Endothelial cell of umbilical vein (primary cell): ENCODE results near the gene VPS13A. TPM values are rescaled to one million over a fixed set of nuclear protein-coding genes. Genes with fewer than 3 reads are reported as not detected.
A peak's percentile ranks its signal among the peaks of the same experiment; 100 is the strongest.

Experiments
- Bru-seq: library from RNA; stranded (reverse); fragments of 400-500 nt; gene quantifications from one replicate; lab custom pipeline; 2021; lab: Mats Ljungman, UMichigan
- BruChase-seq, 2 experiments: library from RNA; stranded (reverse); fragments of 400-500 nt; gene quantifications; one replicate each; lab custom pipeline; 2021; lab: Mats Ljungman, UMichigan
- BruUV-seq: library from RNA; stranded (reverse); fragments of 400-500 nt; replicated peaks from 2 replicates; lab custom pipeline; 2021; lab: Mats Ljungman, UMichigan
- CTCF ChIA-PET: fragments of 300-600, 350-600 bp; sonication (Branson Sonifier 250); formaldehyde crosslinking; loops from one replicate; lab custom pipeline; 2021; ENCODE audit warnings: antibody characterized with exemption, inconsistent platforms; lab: Charles Lee
- POLR2A ChIA-PET: fragments of 300-600, 350-600 bp; sonication (Branson Sonifier 250); formaldehyde crosslinking; loops from one replicate; lab custom pipeline; 2021; ENCODE audit warnings: antibody characterized with exemption, inconsistent platforms; lab: Charles Lee
- DNase-seq: peaks from one replicate; pipeline ENCODE4 v3.0.0-alpha.2; 2011; ENCODE audit warnings: low read depth, low spot score
- FAIRE-seq: peaks from 2 replicates; lab custom pipeline; 2011; peaks lifted over from hg19 to GRCh38; lab: Jason Lieb, UNC
- H2AFZ ChIP-seq: 2 replicates; pipeline ENCODE4 v1.6.0; 2012; ENCODE audit warnings: low read depth, low read length, control low read depth, inconsistent platforms
- H3K27ac ChIP-seq: 2 replicates; pipeline ENCODE4 v1.5.1; 2011; ENCODE audit warnings: low read depth, mild to moderate bottlenecking, control low read depth, low read length, moderate library complexity; ENCODE audit not compliant: insufficient read depth
- H3K27me3 ChIP-seq, 2 experiments: 2 replicates each; pipeline versions ENCODE4 v1.6.0 to v1.6.1; 2011; ENCODE audit warnings: low read length in 2 of 2, mixed read lengths in 1 of 2; ENCODE audit not compliant: control insufficient read depth in 2 of 2, insufficient read depth in 2 of 2
- H3K36me3 ChIP-seq, 2 experiments: 2 replicates in 1 of 2; 3 replicates in 1 of 2; pipeline ENCODE4 v1.5.1; 2011; ENCODE audit warnings: low read length in 2 of 2, mild to moderate bottlenecking in 1 of 2, moderate library complexity in 1 of 2; ENCODE audit not compliant: control insufficient read depth in 2 of 2, insufficient read depth in 2 of 2; ENCODE audit errors: extremely low read depth in 1 of 2
- H3K4me1 ChIP-seq: 3 replicates; pipeline ENCODE4 v1.5.1; 2011; ENCODE audit warnings: mild to moderate bottlenecking, low read length; ENCODE audit not compliant: control insufficient read depth, insufficient read depth; ENCODE audit errors: extremely low read depth
- H3K4me2 ChIP-seq: 2 replicates; pipeline ENCODE4 v1.6.1; 2011; ENCODE audit warnings: low read length, control low read depth, mixed read lengths; ENCODE audit not compliant: insufficient read depth
- H3K4me3 ChIP-seq, 3 experiments: fragments of 200-600 bp in 1 of 3; sonication (generic), shearing (Covaris generic) in 1 of 3; replicated peaks in 1 of 3; 2 replicates each; pipeline ENCODE4 v1.5.1; 2011 to 2016; ENCODE audit warnings: control low read depth in 3 of 3, low read length in 3 of 3, mild to moderate bottlenecking in 2 of 3, inconsistent platforms in 1 of 3, low read depth in 1 of 3, moderate library complexity in 1 of 3; ENCODE audit not compliant: insufficient read depth in 1 of 3
- H3K79me2 ChIP-seq: 2 replicates; pipeline ENCODE4 v1.6.0; 2012; ENCODE audit warnings: low read length, inconsistent platforms; ENCODE audit not compliant: control insufficient read depth, insufficient read depth
- H3K9ac ChIP-seq: replicated peaks from 2 replicates; pipeline ENCODE3; 2011; ENCODE audit warnings: low read length, control low read depth; ENCODE audit not compliant: insufficient read depth; ENCODE audit errors: extremely low read depth
- H3K9me1 ChIP-seq: replicated peaks from 3 replicates; pipeline ENCODE4 v1.6.0; 2011; ENCODE audit warnings: mild to moderate bottlenecking, low read length; ENCODE audit not compliant: control insufficient read depth, insufficient read depth; ENCODE audit errors: extremely low read depth
- H3K9me3 ChIP-seq: replicated peaks from 2 replicates; pipeline ENCODE4 v1.5.1; 2012; ENCODE audit warnings: low read length, inconsistent platforms; ENCODE audit not compliant: control insufficient read depth, insufficient read depth
- H4K20me1 ChIP-seq: replicated peaks from 2 replicates; pipeline ENCODE3; 2011; ENCODE audit warnings: mild to moderate bottlenecking, low read length; ENCODE audit not compliant: control insufficient read depth, insufficient read depth; ENCODE audit errors: extremely low read depth
- CTCF ChIP-seq, 2 donors: IDR thresholded peaks; 1 replicate in 1 of 2; 2 replicates in 1 of 2; pipeline ENCODE4 v1.5.1; 2011; ENCODE audit warnings: low read length in 2 of 2, mild to moderate bottlenecking in 2 of 2, moderate library complexity in 2 of 2, control low read depth in 1 of 2, inconsistent platforms in 1 of 2, low read depth in 1 of 2; ENCODE audit not compliant: insufficient read depth in 1 of 2; ENCODE audit errors: extremely low read depth in 1 of 2
- FOS ChIP-seq: IDR thresholded peaks from 2 replicates; pipeline ENCODE4 v1.6.1; 2011; ENCODE audit warnings: mild to moderate bottlenecking, low read length, moderate library complexity, borderline replicate concordance; ENCODE audit not compliant: insufficient read depth
- POLR2A ChIP-seq: IDR thresholded peaks from 2 replicates; pipeline ENCODE4 v1.6.1; 2012; ENCODE audit warnings: low read depth, mild to moderate bottlenecking, control low read depth, low read length
- POLR2AphosphoS5 ChIP-seq: IDR thresholded peaks from 2 replicates; pipeline ENCODE4 v1.6.1; 2012; ENCODE audit warnings: low read depth, mild to moderate bottlenecking, control low read depth, low read length, moderate library complexity; ENCODE audit not compliant: insufficient read depth
- dilution Hi-C: fragments of 300-500 bp; cut with MboI; formaldehyde crosslinking; loops from one replicate; pipeline ENCODE4 v1.15.0; 2019; ENCODE audit warnings: low sequenced_read_pairs; ENCODE audit not compliant: extremely low pct_ligation_motif_present
- intact Hi-C: fragments of 100-400 bp; cut with micrococcal nuclease; formaldehyde crosslinking; loops from one replicate; pipeline ENCODE4 v1.10.0; 2022
- long read RNA-seq: library from polyadenylated mRNA; stranded (forward); transcript quantifications from one replicate; pipeline ENCODE4 v2.0.0, GENCODE V29; 2021
- polyA minus RNA-seq, 3 experiments: library from RNA; depleted of rRNA, polyadenylated mRNA; stranded (reverse); fragments of >200 nt; gene quantifications; 1 replicate in 1 of 3; 2 replicates in 2 of 3; pipeline ENCODE4 v1.2.3, GENCODE V29; 2011
- polyA plus RNA-seq, 4 experiments: library from polyadenylated mRNA; depleted of rRNA in 3 of 4; stranded (reverse) in 3 of 4; unstranded in 1 of 4; fragments of >200 nt; gene quantifications; 2 replicates each; pipeline versions ENCODE4 v1.2.1 to v1.2.3, GENCODE V29; 2011 to 2012; ENCODE audit warnings: missing spikeins in 1 of 4
- total RNA-seq: library from RNA; stranded (reverse); gene quantifications from 2 replicates; pipeline ENCODE4 v1.2.3, GENCODE V29; 2021

VPS13A gene
- 29.8 and 33.3 TPM in 2 replicates for total RNA-seq
- 3.5 and 4.7 TPM in 2 replicates for polyA plus RNA-seq
- polyA plus RNA-seq (2011; cell fraction: cytosol; rRNA removed), result 2.9 and 4.2 TPM in 2 replicates
- polyA plus RNA-seq (2011; cell fraction: nucleus; rRNA removed), result 37.2 and 51.2 TPM in 2 replicates
- 18.6 and 19.4 TPM in 2 replicates for polyA plus RNA-seq (2012)
- 30.1 and 31.4 TPM in 2 replicates for polyA minus RNA-seq
- 19.7 TPM for polyA minus RNA-seq (2011; cell fraction: cytosol; rRNA and poly(A)+ RNA removed)
- polyA minus RNA-seq (2011; cell fraction: nucleus; rRNA and poly(A)+ RNA removed), result 138 and 181 TPM in 2 replicates
- percentile 82 among the genes with signal in this experiment for Bru-seq, nascent RNA
- percentile 76 among the genes with signal in this experiment for BruChase-seq, experiment 1, labeled RNA remaining after a 6-hour chase
- BruChase-seq, experiment 2, labeled RNA remaining after a 2-hour chase, result percentile 81 among the genes with signal in this experiment
- long read RNA-seq, partial matches to known transcripts, result 0 of 3 reads
- long read RNA-seq, other reads (novel, unspliced or antisense), result 3 of 3 reads

GRCh38 chr9:77177143-77177893, at the start of gene VPS13A:
Gene VPS13A, plus strand, starts transcription at chr9:77177534. Its CDS starts 171 bp downstream, at chr9:77177705.
- Histone ChIP-seq H3K27ac (peak within 1 kb of the TSS; percentile 44), H3K27me3 (peaks cover 3% of the 10 kb centered on the region in 2 experiments), H3K79me2 (peaks cover 39% of the 10 kb centered on the region), H3K9me1 (no peaks in the 10 kb centered on the region), H3K36me3 (no peaks in the 10 kb centered on the region), H3K9me3 (no peaks in the 10 kb centered on the region), H3K4me3 (peak within 1 kb of the TSS; percentile 86 to 91 (median 87)), H4K20me1 (no peaks in the 10 kb centered on the region), H3K4me2 (peak within 1 kb of the TSS; percentile 94), H3K4me1 (peaks cover 12% of the 10 kb centered on the region), H2AFZ (peak within 1 kb of the TSS; percentile 97), H3K9ac (peak within 1 kb of the TSS; percentile 82)
- BruUV-seq, result no TSS peak
- intact Hi-C loops, result loop anchor here (5.0 to 10.0 kb wide), 4 partner anchors 115 to 857 kb away; partner anchors contain the start of gene GNAQ
- FAIRE-seq (peak; percentile 78), DNase-seq (peak; percentile 91)
- TF ChIP-seq POLR2A (peak; percentile 40), FOS (no peak), CTCF (IDR thresholded peaks at IDR 0.05; ENCODE audit: extremely low read depth in 1 of 2, insufficient read depth in 1 of 2, low read depth in 1 of 2, low read length in 2 of 2) (peak; percentile 18 to 50), POLR2AphosphoS5 (peak; percentile 61)
- CTCF ChIA-PET, result interaction anchor here (0.7 to 3.3 kb wide), 5 partner anchors 8 to 187 kb away, joined by 3 to 36 read pairs (median 4); no protein-coding TSS in a partner anchor
- POLR2A ChIA-PET, result interaction anchor here (0.6 kb wide), 1 partner anchor 1286 kb away, joined by 3 read pairs; no protein-coding TSS in a partner anchor
- dilution Hi-C loops, result no loop called here
